HG03571 (cell line): Measurements from ENCODE around the gene TRIM25.

Experiments
- ATAC-seq: cut with Tn5 transposase; IDR thresholded peaks from one replicate; pipeline ENCODE4 v1.9.1; 2021; ENCODE audit not compliant: unreplicated experiment

Gene TRIM25

GRCh38 chr17:56896217-56896967 is 17.5 kb downstream of the TRIM25 start:
- ATAC-seq = no peak

- no peak for ATAC-seq
Measured at GRCh38 chr17:56894859-56895455, 18.9 kb downstream of the TRIM25 start.

GRCh38 chr17:56893503-56893902 is 20.3 kb downstream of the TRIM25 start:
- ATAC-seq = no peak

- ATAC-seq = no peak
Measured at GRCh38 chr17:56892333-56892732, 21.5 kb downstream of the TRIM25 start.

- ATAC-seq = no peak
Measured at GRCh38 chr17:56891751-56892150, 22.1 kb downstream of the TRIM25 start.

GRCh38 chr17:56890906-56891674 is 22.8 kb downstream of the TRIM25 start:
- ATAC-seq = no peak

- no peak for ATAC-seq
Measured at GRCh38 chr17:56890390-56890789, 23.5 kb downstream of the TRIM25 start.

- no peak for ATAC-seq
Measured at GRCh38 chr17:56887552-56888467, 26.0 kb downstream of the TRIM25 start.

GRCh38 chr17:56887105-56887504 is 26.7 kb downstream of the TRIM25 start:
- no peak for ATAC-seq

- no peak for ATAC-seq
Measured at GRCh38 chr17:56886288-56886731, 27.5 kb downstream of the TRIM25 start.

GRCh38 chr17:56885312-56885657 is 28.6 kb downstream of the TRIM25 start:
- ATAC-seq = no peak

GRCh38 chr17:56884483-56885311 is 29.2 kb downstream of the TRIM25 start:
- no peak for ATAC-seq

- no peak for ATAC-seq
Measured at GRCh38 chr17:56883616-56884015, 30.2 kb downstream of the TRIM25 start.

- no peak for ATAC-seq
Measured at GRCh38 chr17:56881685-56882295, 32.1 kb downstream of the TRIM25 start.

- no peak for ATAC-seq
Measured at GRCh38 chr17:56880571-56880970, 33.3 kb downstream of the TRIM25 start.

GRCh38 chr17:56880133-56880532 is 33.7 kb downstream of the TRIM25 start:
- no peak for ATAC-seq

- no peak for ATAC-seq
Measured at GRCh38 chr17:56879280-56879679, 34.6 kb downstream of the TRIM25 start.

GRCh38 chr17:56876766-56877179 is 37.1 kb downstream of the TRIM25 start:
- no peak for ATAC-seq

- no peak for ATAC-seq
Measured at GRCh38 chr17:56870081-56870651, 43.7 kb downstream of the TRIM25 start.
